Testis (tissue), 2 donors: ENCODE data around the gene KLHL3.

Experiments
- CTCF ChIP-seq, 3 experiments: fragments of 450-650 bp in 2 of 3; fragments of 200-600 bp in 1 of 3; sonication (generic) in 1 of 3; IDR thresholded peaks; one replicate each; pipeline ENCODE4 v1.5.1; 2016 to 2019; ENCODE audit warnings: antibody characterized with exemption in 3 of 3, mild to moderate bottlenecking in 2 of 3, moderate library complexity in 1 of 3
- POLR2A ChIP-seq: fragments of 450-650 bp; IDR thresholded peaks from one replicate; pipeline ENCODE4 v1.6.1; 2017; ENCODE audit warnings: antibody characterized with exemption, mild to moderate bottlenecking, moderate library complexity

- no peak for TF ChIP-seq CTCF (IDR thresholded peaks at IDR 0.05)
- no peak for TF ChIP-seq POLR2A
These were observed 19.3 kb upstream of the KLHL3 start for GRCh38 chr5:137754961-137755762.
